GM19372 (cell line): Measurements from ENCODE around the gene FCF1.

Source experiments
- ATAC-seq: cut with Tn5 transposase; IDR thresholded peaks from one replicate; pipeline ENCODE4 v1.9.1; 2021; ENCODE audit warnings: mild to moderate bottlenecking, low read depth, moderate library complexity; ENCODE audit not compliant: unreplicated experiment

Gene FCF1

GRCh38 chr14:74762917-74763802, 50.2 kb downstream of the FCF1 start, which contains the start of gene YLPM1:
Gene YLPM1 (plus strand): TSS chr14:74763316. CDS start chr14:74763490, 174 bp downstream.
- peak; percentile 91 for ATAC-seq

- ATAC-seq, result no peak
These were observed 51.0 kb downstream of the FCF1 start for GRCh38 chr14:74763803-74764531.

GRCh38 chr14:74765721-74766120, 52.8 kb downstream of the FCF1 start:
- ATAC-seq, result no peak

- no peak for ATAC-seq
These were observed 58.5 kb downstream of the FCF1 start for GRCh38 chr14:74771399-74771798.

GRCh38 chr14:74784634-74785033, 71.7 kb downstream of the FCF1 start:
- ATAC-seq, result no peak

- no peak for ATAC-seq
These were observed 72.2 kb downstream of the FCF1 start for GRCh38 chr14:74785056-74785613.

- ATAC-seq, result no peak
These were observed 73.9 kb downstream of the FCF1 start for GRCh38 chr14:74786796-74787315.
